Measurements from ENCODE around the gene PALLD.

GRCh38 chr4:168755598-168756477, 259.0 kb downstream of the PALLD start:
- TF ChIP-seq GATA3 (IDR thresholded peaks at IDR 0.05; ENCODE audit: low read depth, low read length) (no peak), GATA2 (IDR thresholded peaks at IDR 0.05; ENCODE audit: low read depth, low read length) (no peak)
